Heart left ventricle (tissue), 16 donors: ENCODE results near the gene RPS16. TPM values are rescaled to one million over a fixed set of nuclear protein-coding genes. Genes with fewer than 3 reads are reported as not detected.
A peak's percentile ranks its signal among the peaks of the same experiment; 100 is the strongest.

Experiments
- ATAC-seq, 4 donors: fragments of 200-7000 bp; cut with Tn5 transposase; one replicate each; pipeline ENCODE4 v1.9.1; 2020 to 2022; ENCODE audit warnings: moderate library complexity in 4 of 4, mild to moderate bottlenecking in 3 of 4, moderate number of reproducible peaks in 1 of 4
- DNase-seq, 5 donors: peaks; one replicate each; pipeline ENCODE4 v3.0.0-alpha.2; 2020
- H3K27ac ChIP-seq, 12 donors: fragments of 200-600 bp; sonication (generic) in 4 of 12; one replicate each; pipeline versions ENCODE4 v1.5.0 to v1.8.0; 2016 to 2022; ENCODE audit warnings: mild to moderate bottlenecking in 2 of 12
- H3K27me3 ChIP-seq, 9 donors: fragments of 200-600 bp; sonication (generic) in 2 of 9; one replicate each; pipeline versions ENCODE4 v1.5.1 to v1.8.0; 2016 to 2022; ENCODE audit warnings: mild to moderate bottlenecking in 3 of 9
- H3K36me3 ChIP-seq, 9 donors: fragments of 200-600 bp; sonication (generic) in 2 of 9; one replicate each; pipeline versions ENCODE4 v1.5.0 to v1.8.0; 2018 to 2022; ENCODE audit warnings: mild to moderate bottlenecking in 2 of 9
- H3K4me1 ChIP-seq, 12 donors: fragments of 200-600 bp; sonication (generic) in 4 of 12; one replicate each; pipeline versions ENCODE4 v1.5.0 to v1.8.0; 2016 to 2022; ENCODE audit warnings: mild to moderate bottlenecking in 3 of 12
- H3K4me3 ChIP-seq, 12 donors: fragments of 200-600 bp; sonication (generic) in 4 of 12; one replicate each; pipeline versions ENCODE4 v1.5.0 to v1.8.0; 2017 to 2022; ENCODE audit warnings: mild to moderate bottlenecking in 9 of 12, moderate library complexity in 4 of 12
- H3K9me3 ChIP-seq, 12 donors: fragments of 200-600 bp; sonication (generic) in 4 of 12; one replicate each; pipeline versions ENCODE4 v1.5.0 to v1.8.0; 2016 to 2022; ENCODE audit warnings: mild to moderate bottlenecking in 1 of 12
- POLR2A ChIP-seq, 2 donors: fragments of 450-650 bp; IDR thresholded peaks; one replicate each; pipeline ENCODE4 v1.6.1; 2017; ENCODE audit warnings: antibody characterized with exemption in 2 of 2, mild to moderate bottlenecking in 2 of 2, moderate library complexity in 2 of 2
- WGBS, 4 donors: extraction: QIAGEN DNeasy Blood & Tissue Kit in 2 of 4; methylation state at CpG; one replicate each; pipeline versions ENCODE4 v1.1.5 to v1.1.7; 2013 to 2018; 5-methylcytosine and 5-hydroxymethylcytosine counted together
- intact Hi-C, 10 donors: fragments of 100-400 bp; cut with DNase I; formaldehyde crosslinking; loops; one replicate each; pipeline versions ENCODE4 v1.11.1 to v1.14.2; 2022
- polyA plus RNA-seq, 2 donors: library from polyadenylated mRNA; stranded (reverse); fragments of 200-250 nt; gene quantifications; one replicate each; pipeline ENCODE4 v1.2.3, GENCODE V29; 2013
- total RNA-seq, 9 donors: library from RNA; depleted of rRNA in 2 of 9; stranded (reverse); fragments of >200 nt in 2 of 9; fragmentation: NEBNext Ultra II Directional in 3 of 9; extraction: Animal tissue kit (Norgen Biotek cat#: 25700) in 3 of 9; gene quantifications; one replicate each; pipeline versions ENCODE4 v1.1.0 to v1.2.4, GENCODE V29; 2016 to 2023
- TF ChIP-seq, protein P1 (sequence below), 12 donors: fragments of 200-600 bp; sonication (generic) in 4 of 12; IDR thresholded peaks; one replicate each; pipeline versions ENCODE4 v1.5.0 to v1.8.0; 2018 to 2022; ENCODE audit warnings: antibody characterized with exemption in 12 of 12, mild to moderate bottlenecking in 5 of 12
- donor health status: ischemic (EF 13 %, LVEDD 7.1; RV severe dilation, severe dysfunction).
- donor health status: healthy with polysubstance abuse.
- donor health status: DM: no; HTN: yes; CAD: no.
- donor health status: DM: no; HTN: no; CAD: no.
- donor health status: ischemic (EF 25% LVEDD 6.9; RV normal size, moderate dysfunction).
- donor health status: ischemic (EF 25% LVEDD 5.7; RV mildly dilated, moderate dysfunction).
- donor health status: healthy.
- donor health status: DM: yes; HTN: yes; CAD: no.
- donor health status: ischemic (EF 35%, LVEDD 5.7; RV mildly dilated, moderate dysfunction).
- donor health status: nonischemic (EF 11% LVEDD 7.7; RV severe dilation, severe dysfunction).
- donor health status: DM: yes; HTN: yes; CAD: no.
- donor health status: PGD.
- donor health status: ischemic (EF 29% LVEDD 5.4; RV normal size, mild dysfunction).
- donor health status: nonischemic (EF 23%, LVEDD 6.1; RV moderate dilation, normal function).

Gene RPS16
- total and polyA plus RNA-seq, 11 donors: 617 to 2,656 (median 1,374) TPM

DNA sequence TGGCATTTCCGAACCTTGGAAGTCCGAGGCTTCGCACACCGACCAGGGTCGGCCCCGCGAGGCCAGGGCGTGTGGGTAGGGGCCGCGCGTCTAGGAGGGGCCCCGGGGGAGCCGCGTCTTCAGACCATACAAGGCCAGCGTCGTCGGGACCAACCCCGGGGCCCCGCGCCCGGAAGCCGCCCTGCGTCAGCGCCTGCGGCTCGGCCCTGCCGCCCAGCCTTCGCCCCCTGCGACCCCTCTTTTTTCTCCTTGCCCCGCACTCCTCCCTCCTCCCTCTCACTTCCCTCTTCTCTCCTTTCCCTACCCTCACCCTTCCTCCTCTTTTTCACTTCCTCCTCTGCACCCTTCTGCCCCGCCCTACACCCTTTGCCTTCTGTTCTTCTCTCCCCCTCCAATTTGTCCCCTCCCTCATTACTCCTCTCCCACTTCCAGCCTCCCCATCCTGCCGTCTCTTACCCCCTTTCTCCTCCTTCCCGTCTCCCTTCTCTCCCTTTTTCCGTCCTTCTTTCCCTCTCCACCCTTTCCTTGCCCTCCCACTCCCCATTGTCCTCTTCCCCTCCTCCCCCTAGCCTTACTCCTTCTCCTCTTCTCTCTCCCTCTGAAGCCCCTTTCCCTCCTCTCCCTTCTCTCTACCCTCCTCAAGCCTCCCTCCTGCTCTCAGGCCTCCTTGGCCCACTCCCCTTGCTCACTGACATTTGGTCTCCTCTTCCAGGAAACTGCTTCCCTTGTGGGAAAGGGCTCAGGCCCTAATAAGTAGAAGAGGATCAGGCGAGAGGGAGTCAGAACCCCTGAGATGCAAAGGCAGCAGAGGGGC is 25.5 kb downstream of the RPS16 start:
- intact Hi-C loops: loop anchor here in 5 of 10 donors (1.0 to 10.0 kb wide), 6 partner anchors 8 to 288 kb away; partner anchors contain the start of genes PAK4 (in 2 of the 5), EID2B (in 1 of the 5) and SAMD4B (in 1 of the 5)
- 3 to 5% (median 4%) methylated on average over 26 to 35 of the region's 35 CpGs for WGBS, 4 donors
- DNase-seq (peak; percentile 86 to 93 (median 89)), ATAC-seq (peak in 3 of 4 donors; percentile 27 to 37 (median 32))
- peaks cover 3 to 26% (median 14%) of the 10 kb centered on the region in 9 donors for H3K36me3 ChIP-seq
- H3K4me3 ChIP-seq: peak overlapping the region; percentile 59 to 100 (median 96)
- H3K4me1 ChIP-seq: peaks cover 7 to 58% (median 35%) of the 10 kb centered on the region in 12 donors
- H3K27me3 ChIP-seq: peaks cover 0 to 5% (median 0%) of the 10 kb centered on the region in 9 donors
- peak overlapping the region; percentile 94 to 100 (median 99) for H3K27ac ChIP-seq
- TF ChIP-seq, protein P1, sequence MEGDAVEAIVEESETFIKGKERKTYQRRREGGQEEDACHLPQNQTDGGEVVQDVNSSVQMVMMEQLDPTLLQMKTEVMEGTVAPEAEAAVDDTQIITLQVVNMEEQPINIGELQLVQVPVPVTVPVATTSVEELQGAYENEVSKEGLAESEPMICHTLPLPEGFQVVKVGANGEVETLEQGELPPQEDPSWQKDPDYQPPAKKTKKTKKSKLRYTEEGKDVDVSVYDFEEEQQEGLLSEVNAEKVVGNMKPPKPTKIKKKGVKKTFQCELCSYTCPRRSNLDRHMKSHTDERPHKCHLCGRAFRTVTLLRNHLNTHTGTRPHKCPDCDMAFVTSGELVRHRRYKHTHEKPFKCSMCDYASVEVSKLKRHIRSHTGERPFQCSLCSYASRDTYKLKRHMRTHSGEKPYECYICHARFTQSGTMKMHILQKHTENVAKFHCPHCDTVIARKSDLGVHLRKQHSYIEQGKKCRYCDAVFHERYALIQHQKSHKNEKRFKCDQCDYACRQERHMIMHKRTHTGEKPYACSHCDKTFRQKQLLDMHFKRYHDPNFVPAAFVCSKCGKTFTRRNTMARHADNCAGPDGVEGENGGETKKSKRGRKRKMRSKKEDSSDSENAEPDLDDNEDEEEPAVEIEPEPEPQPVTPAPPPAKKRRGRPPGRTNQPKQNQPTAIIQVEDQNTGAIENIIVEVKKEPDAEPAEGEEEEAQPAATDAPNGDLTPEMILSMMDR (IDR thresholded peaks at IDR 0.05): no peak
- TF ChIP-seq POLR2A (IDR thresholded peaks at IDR 0.05): peak in 1 of 2 donors; percentile 52
- H3K9me3 ChIP-seq: no peaks in the 10 kb centered on the region

DNA sequence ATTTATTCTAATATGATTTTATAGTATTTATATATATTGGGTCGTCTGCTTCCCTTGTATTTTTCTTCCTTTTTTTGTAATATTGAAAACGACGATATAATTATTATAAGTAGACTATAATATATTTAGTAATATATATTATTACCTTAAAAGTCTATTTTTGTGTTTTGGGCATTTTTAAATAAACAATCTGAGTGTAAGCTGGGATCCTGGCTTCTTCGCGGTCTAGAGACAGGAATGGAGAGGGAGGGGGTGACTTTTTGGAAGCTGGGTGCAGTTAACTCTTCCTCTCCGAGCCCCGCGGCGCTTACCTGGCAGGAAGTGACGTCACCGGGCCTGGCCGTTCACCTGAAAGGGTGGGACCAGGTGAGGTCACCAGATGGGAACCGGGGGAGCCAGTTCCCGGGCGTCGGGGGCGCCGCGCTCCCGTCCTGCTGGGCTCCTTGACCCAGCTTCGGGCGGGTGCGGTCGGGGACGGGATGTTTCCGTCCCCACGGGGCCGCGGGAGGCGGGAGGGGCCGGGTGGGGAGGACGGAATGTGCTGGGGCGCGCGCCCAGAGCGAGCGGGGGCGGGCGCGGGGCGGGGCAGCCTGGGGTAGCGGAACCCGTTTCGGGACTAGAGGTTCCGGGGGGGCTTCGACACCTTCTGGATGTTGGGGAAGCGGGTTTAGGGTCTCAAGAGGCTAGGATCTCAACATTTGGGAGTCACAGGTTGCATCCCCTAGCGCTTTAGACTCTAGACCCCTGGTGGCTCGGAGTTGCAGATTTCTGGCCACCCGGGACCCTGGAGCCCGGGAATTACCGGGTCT is 26.3 kb downstream of the RPS16 start:
- TF ChIP-seq, protein P1 (IDR thresholded peaks at IDR 0.05): peak in 1 of 12 donors; percentile 12
- peak; percentile 78 to 85 for TF ChIP-seq POLR2A (IDR thresholded peaks at IDR 0.05)
- Histone ChIP-seq H3K36me3 (peaks cover 3 to 26% (median 14%) of the 10 kb centered on the region in 9 donors), H3K4me3 (peak overlapping the region; percentile 59 to 100 (median 96)), H3K27me3 (peaks cover 0 to 5% (median 0%) of the 10 kb centered on the region in 9 donors), H3K27ac (peak overlapping the region; percentile 94 to 100 (median 99)), H3K4me1 (peaks cover 7 to 53% (median 28%) of the 10 kb centered on the region in 12 donors), H3K9me3 (no peaks in the 10 kb centered on the region)
- WGBS, 4 donors: 1 to 3% (median 2%) methylated on average over 25 to 52 of the region's 52 CpGs
- intact Hi-C loops: loop anchor here in 5 of 10 donors (1.0 to 10.0 kb wide), 6 partner anchors 7 to 287 kb away; partner anchors contain the start of genes PAK4 (in 2 of the 5), EID2B (in 1 of the 5) and SAMD4B (in 1 of the 5)
- ATAC-seq: peak; percentile 27 to 52 (median 36)
- peak; percentile 92 to 95 (median 94) for DNase-seq

DNA sequence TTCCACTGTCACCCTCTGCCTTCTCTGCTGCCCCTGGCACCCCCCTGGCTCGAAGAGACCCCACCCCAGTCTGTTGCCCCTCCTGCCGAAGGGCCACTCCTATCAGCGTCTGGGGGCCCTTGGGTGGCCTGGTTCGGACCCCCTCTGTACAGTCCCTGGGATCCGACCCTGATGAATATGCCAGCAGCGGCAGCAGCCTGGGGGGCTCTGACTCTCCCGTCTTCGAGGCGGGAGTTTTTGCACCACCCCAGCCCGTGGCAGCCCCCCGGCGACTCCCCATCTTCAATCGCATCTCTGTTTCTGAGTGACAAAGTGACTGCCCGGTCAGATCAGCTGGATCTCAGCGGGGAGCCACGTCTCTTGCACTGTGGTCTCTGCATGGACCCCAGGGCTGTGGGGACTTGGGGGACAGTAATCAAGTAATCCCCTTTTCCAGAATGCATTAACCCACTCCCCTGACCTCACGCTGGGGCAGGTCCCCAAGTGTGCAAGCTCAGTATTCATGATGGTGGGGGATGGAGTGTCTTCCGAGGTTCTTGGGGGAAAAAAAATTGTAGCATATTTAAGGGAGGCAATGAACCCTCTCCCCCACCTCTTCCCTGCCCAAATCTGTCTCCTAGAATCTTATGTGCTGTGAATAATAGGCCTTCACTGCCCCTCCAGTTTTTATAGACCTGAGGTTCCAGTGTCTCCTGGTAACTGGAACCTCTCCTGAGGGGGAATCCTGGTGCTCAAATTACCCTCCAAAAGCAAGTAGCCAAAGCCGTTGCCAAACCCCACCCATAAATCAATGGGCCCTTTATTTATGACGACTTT is 27.1 kb downstream of the RPS16 start:
- H3K4me3 ChIP-seq: peak overlapping the region; percentile 59 to 100 (median 96)
- ATAC-seq: no peak
- H3K4me1 ChIP-seq: peaks cover 7 to 52% (median 30%) of the 10 kb centered on the region in 12 donors
- WGBS, 4 donors: 28 to 48% (median 41%) methylated on average over 20 of the region's 20 CpGs
- H3K27ac ChIP-seq: peak overlapping the region; percentile 94 to 100 (median 99)
- H3K27me3 ChIP-seq: peaks cover 0 to 5% (median 0%) of the 10 kb centered on the region in 9 donors
- TF ChIP-seq, protein P1 (IDR thresholded peaks at IDR 0.05): no peak
- peak in 1 of 2 donors; percentile 0 for TF ChIP-seq POLR2A (IDR thresholded peaks at IDR 0.05)
- intact Hi-C loops: no loop called here
- no peak for DNase-seq
- H3K9me3 ChIP-seq: no peaks in the 10 kb centered on the region
- peaks cover 3 to 26% (median 14%) of the 10 kb centered on the region in 9 donors for H3K36me3 ChIP-seq
